Muscle layer of duodenum (tissue), 2 donors: Measurements from ENCODE around the gene TRIM24.
"Not testable (repeated sequence)": the region's sequence is repeated elsewhere in the genome, so short reads cannot be mapped to it uniquely, and the experiment has no call there.

Source experiments
- H3K27ac ChIP-seq: one replicate; pipeline ENCODE4 v1.7.0; 2013; ENCODE audit warnings: mild to moderate bottlenecking, low read length
- H3K27me3 ChIP-seq: one replicate; pipeline ENCODE4 v1.7.0; 2013; ENCODE audit warnings: low read depth, mild to moderate bottlenecking, control low read depth, low read length
- H3K36me3 ChIP-seq, 2 donors: one replicate each; pipeline ENCODE4 v1.7.0; 2013; ENCODE audit warnings: low read length in 2 of 2, control low read depth in 1 of 2, mild to moderate bottlenecking in 1 of 2; ENCODE audit not compliant: insufficient read depth in 2 of 2, control insufficient read depth in 1 of 2
- H3K4me1 ChIP-seq, 2 donors: one replicate each; pipeline ENCODE4 v1.7.0; 2013; ENCODE audit warnings: low read length in 2 of 2, mild to moderate bottlenecking in 2 of 2, control low read depth in 1 of 2, moderate library complexity in 1 of 2; ENCODE audit not compliant: insufficient read depth in 2 of 2, control insufficient read depth in 1 of 2
- H3K4me3 ChIP-seq, 2 donors: one replicate each; pipeline ENCODE4 v1.7.0; 2013; ENCODE audit warnings: low read length in 2 of 2, low read depth in 1 of 2, mild to moderate bottlenecking in 1 of 2
- H3K9me3 ChIP-seq, 2 donors: one replicate each; pipeline ENCODE4 v1.7.0; 2013; ENCODE audit warnings: low read length in 2 of 2, control low read depth in 1 of 2, mild to moderate bottlenecking in 1 of 2; ENCODE audit not compliant: control insufficient read depth in 1 of 2
- donor health status: healthy.

Gene TRIM24

DNA sequence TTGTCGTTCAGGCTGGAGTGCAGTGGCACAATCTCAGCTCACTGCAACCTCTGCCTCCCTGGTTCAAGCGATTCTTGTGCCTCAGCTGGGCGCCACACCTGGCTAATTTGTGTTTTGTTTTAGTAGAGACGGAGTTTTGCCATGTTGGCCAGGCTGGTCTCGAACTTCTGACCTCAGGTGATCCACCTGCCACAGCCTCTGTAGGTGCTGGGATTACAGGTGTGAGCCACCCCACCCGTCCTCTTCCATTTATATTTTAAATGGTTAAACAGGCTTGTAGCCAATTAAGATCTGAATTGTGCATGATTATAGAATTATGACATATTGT is 3.2 kb downstream of the TRIM24 start:
- H3K9me3 ChIP-seq, H3K27me3 ChIP-seq, H3K4me3 ChIP-seq, H3K4me1 ChIP-seq, H3K27ac ChIP-seq, H3K36me3 ChIP-seq: not testable (repeated sequence)

DNA sequence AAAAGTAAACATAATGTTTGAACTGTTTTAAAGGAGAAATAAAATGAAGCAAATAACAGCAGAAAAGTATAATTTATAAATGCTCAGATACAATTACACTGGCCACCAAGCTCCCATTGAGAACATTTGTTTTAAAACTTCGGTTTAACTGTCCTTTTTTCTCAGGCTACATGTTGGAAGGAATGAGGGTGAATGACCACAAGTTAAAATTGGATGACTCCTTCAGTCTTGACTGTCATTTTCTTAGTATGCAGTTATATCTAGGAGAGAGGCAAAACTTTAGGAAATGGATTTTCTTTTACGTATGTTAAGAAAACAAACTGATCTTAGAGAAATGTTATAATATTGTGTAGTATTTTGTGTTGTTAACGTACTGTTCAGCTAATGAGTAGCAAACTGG is 5.0 kb downstream of the TRIM24 start:
- no peaks in the 10 kb centered on the region for H3K9me3 ChIP-seq
- no peak overlapping the region for H3K4me3 ChIP-seq
- no peaks in the 10 kb centered on the region for H3K36me3 ChIP-seq
- H3K27me3 ChIP-seq, result no peaks in the 10 kb centered on the region
- H3K4me1 ChIP-seq, result peaks cover 0 to 7% of the 10 kb centered on the region in 2 donors
- no peak overlapping the region for H3K27ac ChIP-seq

GRCh38 chr7:138466069-138466756 is 6.2 kb downstream of the TRIM24 start:
- H3K36me3 ChIP-seq, H3K4me3 ChIP-seq, H3K27ac ChIP-seq, H3K4me1 ChIP-seq, H3K27me3 ChIP-seq, H3K9me3 ChIP-seq: not testable (repeated sequence)

- H3K27me3 ChIP-seq, result no peaks in the 10 kb centered on the region
- no peak overlapping the region for H3K4me3 ChIP-seq
- H3K27ac ChIP-seq, result no peak overlapping the region
- H3K36me3 ChIP-seq, result no peaks in the 10 kb centered on the region
- no peaks in the 10 kb centered on the region for H3K9me3 ChIP-seq
- H3K4me1 ChIP-seq, result no peaks in the 10 kb centered on the region
These were observed 8.4 kb downstream of the TRIM24 start for GRCh38 chr7:138468244-138469123.

- H3K4me1 ChIP-seq, result no peaks in the 10 kb centered on the region
- H3K4me3 ChIP-seq, result no peak overlapping the region
- H3K36me3 ChIP-seq, result no peaks in the 10 kb centered on the region
- H3K27ac ChIP-seq, result no peak overlapping the region
- no peaks in the 10 kb centered on the region for H3K9me3 ChIP-seq
- no peaks in the 10 kb centered on the region for H3K27me3 ChIP-seq
These were observed 10.5 kb downstream of the TRIM24 start for GRCh38 chr7:138470391-138471157.

DNA sequence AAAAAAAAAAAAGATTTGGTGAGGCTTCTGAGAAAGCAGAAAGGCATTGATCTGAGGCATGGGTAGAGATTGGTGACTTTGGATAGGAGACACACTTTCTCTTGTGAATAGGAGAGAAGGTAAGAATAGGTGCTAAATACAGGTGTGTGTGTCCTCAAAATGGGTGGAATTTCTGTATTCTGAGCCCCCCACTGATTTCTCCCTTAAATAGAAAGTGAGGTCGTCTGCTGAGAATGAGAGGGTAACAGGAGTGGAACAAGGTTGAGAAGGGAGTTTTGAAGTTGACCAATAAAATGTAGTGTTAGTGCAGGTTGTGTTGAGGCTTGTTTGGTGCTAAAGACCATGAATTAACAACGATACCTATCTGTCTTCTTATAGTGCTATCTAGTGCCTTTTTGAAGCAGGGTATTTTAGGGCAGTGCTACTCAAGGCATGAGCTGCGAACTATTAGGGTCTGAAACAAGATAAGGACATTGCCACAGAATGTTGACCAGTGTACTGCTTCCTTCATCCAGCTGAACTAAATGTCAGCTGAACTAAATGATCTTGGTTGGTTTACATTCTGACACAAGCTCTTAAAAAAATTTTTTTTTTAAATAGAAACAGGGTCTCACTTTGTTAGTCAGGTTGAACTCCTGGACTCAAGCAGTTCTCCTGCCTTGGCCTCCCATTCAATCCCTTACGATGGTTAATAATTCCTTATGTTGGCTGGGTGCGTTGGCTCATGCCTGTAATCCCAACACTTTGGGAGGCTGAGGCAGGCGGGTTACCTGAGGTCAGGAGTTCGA is 12.4 kb downstream of the TRIM24 start:
- no peaks in the 10 kb centered on the region for H3K27me3 ChIP-seq
- no peak overlapping the region for H3K27ac ChIP-seq
- H3K36me3 ChIP-seq, result no peaks in the 10 kb centered on the region
- no peaks in the 10 kb centered on the region for H3K9me3 ChIP-seq
- no peak overlapping the region for H3K4me3 ChIP-seq
- no peaks in the 10 kb centered on the region for H3K4me1 ChIP-seq

- Histone ChIP-seq H3K9me3 (no peaks in the 10 kb centered on the region), H3K4me3 (no peak overlapping the region), H3K27me3 (no peaks in the 10 kb centered on the region), H3K4me1 (no peaks in the 10 kb centered on the region), H3K36me3 (no peaks in the 10 kb centered on the region), H3K27ac (no peak overlapping the region)
These were observed 15.3 kb downstream of the TRIM24 start for GRCh38 chr7:138475377-138475776.

- H3K27me3 ChIP-seq, result no peaks in the 10 kb centered on the region
- no peaks in the 10 kb centered on the region for H3K9me3 ChIP-seq
- H3K27ac ChIP-seq, result no peak overlapping the region
- no peaks in the 10 kb centered on the region for H3K4me1 ChIP-seq
- H3K36me3 ChIP-seq, result no peaks in the 10 kb centered on the region
- H3K4me3 ChIP-seq, result no peak overlapping the region
These were observed 17.1 kb downstream of the TRIM24 start for GRCh38 chr7:138477081-138477578.

- H3K36me3 ChIP-seq, result no peaks in the 10 kb centered on the region
- no peaks in the 10 kb centered on the region for H3K4me1 ChIP-seq
- H3K9me3 ChIP-seq, result no peaks in the 10 kb centered on the region
- no peak overlapping the region for H3K27ac ChIP-seq
- no peak overlapping the region for H3K4me3 ChIP-seq
- H3K27me3 ChIP-seq, result no peaks in the 10 kb centered on the region
These were observed 17.5 kb downstream of the TRIM24 start for GRCh38 chr7:138477581-138477980.

- no peaks in the 10 kb centered on the region for H3K4me1 ChIP-seq
- no peak overlapping the region for H3K4me3 ChIP-seq
- no peaks in the 10 kb centered on the region for H3K9me3 ChIP-seq
- no peaks in the 10 kb centered on the region for H3K27me3 ChIP-seq
- H3K27ac ChIP-seq, result no peak overlapping the region
- no peaks in the 10 kb centered on the region for H3K36me3 ChIP-seq
These were observed 18.4 kb downstream of the TRIM24 start for GRCh38 chr7:138478499-138478908.

- H3K36me3 ChIP-seq, result no peaks in the 10 kb centered on the region
- no peaks in the 10 kb centered on the region for H3K27me3 ChIP-seq
- H3K4me3 ChIP-seq, result no peak overlapping the region
- H3K4me1 ChIP-seq, result no peaks in the 10 kb centered on the region
- no peak overlapping the region for H3K27ac ChIP-seq
- H3K9me3 ChIP-seq, result no peaks in the 10 kb centered on the region
These were observed 20.5 kb downstream of the TRIM24 start for GRCh38 chr7:138480527-138480926.
